Tibial nerve (tissue), 4 donors: ENCODE results near the gene PNPLA3. TPM values are rescaled to one million over a fixed set of nuclear protein-coding genes. Genes with fewer than 3 reads are reported as not detected.

Experiments used
- DNase-seq, 2 donors: peaks; one replicate each; pipeline ENCODE4 v3.0.0-alpha.2; 2019; ENCODE audit warnings: low spot score in 2 of 2
- H3K27ac ChIP-seq, 4 donors: fragments of 200-600 bp; sonication (generic) in 3 of 4; one replicate each; pipeline ENCODE4 v1.5.1; 2017 to 2019; ENCODE audit warnings: mild to moderate bottlenecking in 1 of 4
- H3K27me3 ChIP-seq, 2 donors: fragments of 200-600 bp; sonication (generic) in 1 of 2; one replicate each; pipeline versions ENCODE4 v1.5.1 to v1.6.0; 2017 to 2019
- H3K36me3 ChIP-seq, 3 donors: fragments of 200-600 bp; sonication (generic); one replicate each; pipeline ENCODE4 v1.5.1; 2018 to 2019
- H3K4me1 ChIP-seq, 4 donors: fragments of 200-600 bp; sonication (generic) in 3 of 4; one replicate each; pipeline ENCODE4 v1.5.1; 2017 to 2019
- H3K4me3 ChIP-seq, 4 donors: fragments of 200-600 bp; sonication (generic) in 3 of 4; one replicate each; pipeline ENCODE4 v1.5.1; 2017 to 2019; ENCODE audit warnings: mild to moderate bottlenecking in 1 of 4, moderate library complexity in 1 of 4
- H3K9me3 ChIP-seq, 4 donors: fragments of 200-600 bp; sonication (generic) in 3 of 4; one replicate each; pipeline ENCODE4 v1.5.1; 2017 to 2019
- CTCF ChIP-seq, 5 experiments: fragments of 200-600 bp in 3 of 5; fragments of 450-650 bp in 2 of 5; sonication (generic) in 3 of 5; IDR thresholded peaks; one replicate each; pipeline ENCODE4 v1.5.1; 2016 to 2019; ENCODE audit warnings: antibody characterized with exemption in 5 of 5, mild to moderate bottlenecking in 3 of 5, moderate library complexity in 2 of 5
- EP300 ChIP-seq, 2 donors: sonication (generic); formaldehyde crosslinking; IDR thresholded peaks; one replicate each; pipeline ENCODE4 v1.6.1; 2017; ENCODE audit warnings: antibody characterized with exemption in 2 of 2, mild to moderate bottlenecking in 1 of 2
- POLR2A ChIP-seq, 2 donors: fragments of 450-650 bp; IDR thresholded peaks; one replicate each; pipeline ENCODE4 v1.6.1; 2017; ENCODE audit warnings: antibody characterized with exemption in 2 of 2, mild to moderate bottlenecking in 2 of 2, moderate library complexity in 2 of 2
- WGBS, 2 donors: methylation state at CpG; one replicate each; pipeline ENCODE4 v1.1.5; 2018; 5-methylcytosine and 5-hydroxymethylcytosine counted together
- total RNA-seq, 4 donors: library from RNA; depleted of rRNA; stranded (reverse); fragments of >200 nt; gene quantifications; one replicate each; pipeline ENCODE4 v1.1.0, GENCODE V29; 2016

Gene PNPLA3
- total RNA-seq, 4 donors from 2014 or later = 0.44 to 9.3 (median 1.1) TPM

- peaks cover 0 to 16% (median 5%) of the 10 kb centered on the region in 4 donors for H3K4me1 ChIP-seq
- peaks cover 0 to 27% of the 10 kb centered on the region in 2 donors for H3K27me3 ChIP-seq
- no peak overlapping the region for H3K27ac ChIP-seq
- H3K4me3 ChIP-seq = no peak overlapping the region
- H3K36me3 ChIP-seq = no peaks in the 10 kb centered on the region
- WGBS, 2 donors = 52 to 55% methylated on average over 7 of the region's 7 CpGs
- peaks cover 0 to 6% (median 0%) of the 10 kb centered on the region in 4 donors for H3K9me3 ChIP-seq
- TF ChIP-seq EP300 (IDR thresholded peaks at IDR 0.05) = no peak
- TF ChIP-seq CTCF (IDR thresholded peaks at IDR 0.05) = no peak
- TF ChIP-seq POLR2A (IDR thresholded peaks at IDR 0.05) = no peak
- DNase-seq = no peak
Measured at GRCh38 chr22:43924877-43925276, 1.3 kb downstream of the PNPLA3 start.

- 59 to 65% methylated on average over 5 of the region's 6 CpGs for WGBS, 2 donors
- no peak overlapping the region for H3K27ac ChIP-seq
- TF ChIP-seq POLR2A (IDR thresholded peaks at IDR 0.05) (no peak), CTCF (IDR thresholded peaks at IDR 0.05) (no peak), EP300 (IDR thresholded peaks at IDR 0.05) (no peak)
- peaks cover 0 to 6% (median 0%) of the 10 kb centered on the region in 4 donors for H3K9me3 ChIP-seq
- peaks cover 0 to 25% of the 10 kb centered on the region in 2 donors for H3K27me3 ChIP-seq
- H3K4me3 ChIP-seq = no peak overlapping the region
- no peaks in the 10 kb centered on the region for H3K36me3 ChIP-seq
- no peak for DNase-seq
- peaks cover 0 to 16% (median 5%) of the 10 kb centered on the region in 4 donors for H3K4me1 ChIP-seq
Measured at GRCh38 chr22:43925433-43926348, 2.1 kb downstream of the PNPLA3 start.

DNA sequence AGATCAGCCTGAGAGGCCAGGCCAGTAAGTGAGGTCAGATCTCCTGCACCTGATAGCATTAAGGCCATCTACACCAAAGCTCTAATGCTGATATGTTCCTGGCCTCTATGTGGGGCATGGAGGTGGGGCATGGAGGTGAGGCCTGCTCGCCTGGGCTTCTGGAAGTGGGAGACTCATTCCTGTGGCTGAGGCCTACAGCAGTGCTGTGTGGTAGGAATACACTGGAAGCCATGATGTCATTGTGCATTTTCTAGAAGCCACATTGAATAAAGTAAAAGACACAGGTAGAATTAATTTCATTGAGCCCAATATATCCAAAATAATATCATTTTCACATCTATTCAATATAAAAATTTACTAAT lies 2.7 kb downstream of the PNPLA3 start:
- WGBS, 2 donors = 60 to 67% methylated on average over 1 of the region's 1 CpG
- no peak overlapping the region for H3K27ac ChIP-seq

DNA sequence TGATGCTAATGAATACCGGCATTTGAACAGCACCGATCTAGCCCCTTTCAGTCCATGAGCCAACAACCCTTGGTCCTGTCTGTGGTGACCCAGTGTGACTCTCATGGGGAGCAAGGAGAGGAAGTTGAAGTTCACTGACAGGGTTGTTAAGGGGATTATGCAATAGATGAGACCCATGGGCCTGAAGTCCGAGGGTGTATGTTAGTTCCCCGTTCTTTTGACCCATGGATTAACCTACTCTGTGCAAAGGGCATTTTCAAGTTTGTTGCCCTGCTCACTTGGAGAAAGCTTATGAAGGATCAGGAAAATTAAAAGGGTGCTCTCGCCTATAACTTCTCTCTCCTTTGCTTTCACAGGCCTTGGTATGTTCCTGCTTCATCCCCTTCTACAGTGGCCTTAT lies 4.9 kb downstream of the PNPLA3 start:
- no peak for DNase-seq
- H3K9me3 ChIP-seq = peaks cover 0 to 6% (median 0%) of the 10 kb centered on the region in 4 donors
- no peaks in the 10 kb centered on the region for H3K36me3 ChIP-seq
- WGBS, 2 donors = 68 to 74% methylated on average over 5 of the region's 5 CpGs
- TF ChIP-seq POLR2A (IDR thresholded peaks at IDR 0.05) (no peak), CTCF (IDR thresholded peaks at IDR 0.05) (no peak)
- H3K27me3 ChIP-seq = peaks cover 0 to 15% of the 10 kb centered on the region in 2 donors
- no peak overlapping the region for H3K27ac ChIP-seq
- H3K4me1 ChIP-seq = peaks cover 0 to 10% (median 3%) of the 10 kb centered on the region in 4 donors
- no peak overlapping the region for H3K4me3 ChIP-seq

More for the DNA sequence above, 2.7 kb downstream of the PNPLA3 start:
- no peak overlapping the region for H3K4me3 ChIP-seq
- peaks cover 0 to 23% of the 10 kb centered on the region in 2 donors for H3K27me3 ChIP-seq
- TF ChIP-seq EP300 (IDR thresholded peaks at IDR 0.05) (no peak), CTCF (IDR thresholded peaks at IDR 0.05) (no peak), POLR2A (IDR thresholded peaks at IDR 0.05) (no peak)
- peaks cover 0 to 16% (median 5%) of the 10 kb centered on the region in 4 donors for H3K4me1 ChIP-seq
- no peaks in the 10 kb centered on the region for H3K36me3 ChIP-seq
- peaks cover 0 to 6% (median 0%) of the 10 kb centered on the region in 4 donors for H3K9me3 ChIP-seq
- no peak for DNase-seq

GRCh38 chr22:43928908-43929307 lies 5.3 kb downstream of the PNPLA3 start:
- Histone ChIP-seq H3K9me3 (peaks cover 0 to 6% (median 0%) of the 10 kb centered on the region in 4 donors), H3K36me3 (no peaks in the 10 kb centered on the region), H3K4me1 (peaks cover 0 to 5% (median 2%) of the 10 kb centered on the region in 4 donors), H3K4me3 (no peak overlapping the region), H3K27me3 (peaks cover 0 to 15% of the 10 kb centered on the region in 2 donors), H3K27ac (no peak overlapping the region)
- TF ChIP-seq POLR2A (IDR thresholded peaks at IDR 0.05) (no peak), EP300 (IDR thresholded peaks at IDR 0.05) (no peak), CTCF (IDR thresholded peaks at IDR 0.05) (no peak)
- 87 to 92% methylated on average over 6 of the region's 6 CpGs for WGBS, 2 donors
- no peak for DNase-seq
